SJSA1 (cell line): ENCODE results near the gene USF3. TPM values are rescaled to one million over a fixed set of nuclear protein-coding genes. Genes with fewer than 3 reads are reported as not detected.

ENCODE experiments used
- DNase-seq, 2 experiments: peaks; one replicate each; pipeline ENCODE4 v3.0.0-alpha.2; 2015 to 2020; ENCODE audit warnings: low spot score in 2 of 2, low read depth in 1 of 2
- H3K27ac ChIP-seq: fragments of 250-450 bp; sonication (Bioruptor Pico); 2 replicates; pipeline ENCODE4 v1.5.1; 2020; ENCODE audit warnings: mild to moderate bottlenecking, moderate library complexity
- H3K27me3 ChIP-seq: fragments of 250-450 bp; sonication (Bioruptor Pico); replicated peaks from 2 replicates; pipeline ENCODE4 v1.5.1; 2020; ENCODE audit warnings: mild to moderate bottlenecking, moderate library complexity
- H3K36me3 ChIP-seq: fragments of 250-450 bp; sonication (Bioruptor Pico); 2 replicates; pipeline ENCODE4 v1.5.1; 2020; ENCODE audit warnings: mild to moderate bottlenecking
- H3K4me1 ChIP-seq: fragments of 250-450 bp; sonication (Bioruptor Pico); replicated peaks from 2 replicates; pipeline ENCODE4 v1.6.1; 2021; ENCODE audit warnings: mild to moderate bottlenecking
- H3K4me3 ChIP-seq: fragments of 250-450 bp; sonication (Bioruptor Pico); 2 replicates; pipeline ENCODE4 v1.5.1; 2020; ENCODE audit warnings: mild to moderate bottlenecking
- H3K9me3 ChIP-seq: fragments of 250-450 bp; sonication (Bioruptor Pico); replicated peaks from 2 replicates; pipeline ENCODE4 v1.5.1; 2020; ENCODE audit warnings: mild to moderate bottlenecking
- total RNA-seq: library from RNA; depleted of rRNA; stranded (reverse); fragments of >200 nt; shearing (Covaris generic); gene quantifications from 2 replicates; pipeline ENCODE4 v1.2.3, GENCODE V29; 2014; rRNA removed

Gene USF3
- 7.2 and 8.1 TPM in 2 replicates for total RNA-seq

GRCh38 chr3:113695786-113696645 lies at the start of gene USF3:
Gene USF3 (minus strand): TSS chr3:113696642. CDS start chr3:113674878, 21,764 bp downstream.
- H3K36me3 ChIP-seq = no peaks in the 10 kb centered on the region
- H3K4me1 ChIP-seq = peaks cover 8% of the 10 kb centered on the region; the same call in 1 of the 2 replicates
- peak within 1 kb of the TSS; percentile 77 for H3K27ac ChIP-seq
- H3K4me3 ChIP-seq = peak within 1 kb of the TSS; percentile 81
- no peaks in the 10 kb centered on the region for H3K27me3 ChIP-seq
- peak; percentile 58 to 64 for DNase-seq
- no peaks in the 10 kb centered on the region for H3K9me3 ChIP-seq

- peak; percentile 88 to 93 for DNase-seq
- peaks cover 23% of the 10 kb centered on the region for H3K4me1 ChIP-seq
Measured at GRCh38 chr3:113745756-113746547, 49.5 kb upstream of the USF3 start, which contains the start of gene NAA50. Gene NAA50 (minus strand): TSS chr3:113746249. CDS start chr3:113745949, 300 bp downstream.

GRCh38 chr3:113744941-113745755 lies 48.7 kb upstream of the USF3 start:
- no peaks in the 10 kb centered on the region for H3K9me3 ChIP-seq
- H3K4me3 ChIP-seq = peak overlapping the region; percentile 80
- H3K36me3 ChIP-seq = peaks cover 30% of the 10 kb centered on the region
- peaks cover 23% of the 10 kb centered on the region for H3K4me1 ChIP-seq
- H3K27ac ChIP-seq = peak overlapping the region; percentile 99
- DNase-seq = peak; percentile 62 to 77
- no peaks in the 10 kb centered on the region for H3K27me3 ChIP-seq

More at GRCh38 chr3:113745756-113746547, 49.5 kb upstream of the USF3 start, which contains the start of gene NAA50:
- peak within 1 kb of the TSS; percentile 80 for H3K4me3 ChIP-seq
- peak within 1 kb of the TSS; percentile 99 for H3K27ac ChIP-seq
- H3K27me3 ChIP-seq = no peaks in the 10 kb centered on the region
- no peaks in the 10 kb centered on the region for H3K9me3 ChIP-seq
- peaks cover 28% of the 10 kb centered on the region for H3K36me3 ChIP-seq

- Histone ChIP-seq H3K27ac (no peak overlapping the region), H3K27me3 (no peaks in the 10 kb centered on the region), H3K9me3 (no peaks in the 10 kb centered on the region), H3K4me1 (peaks cover 20% of the 10 kb centered on the region), H3K36me3 (peaks cover 30% of the 10 kb centered on the region), H3K4me3 (no peak overlapping the region)
- no peak for DNase-seq
Measured at GRCh38 chr3:113743006-113743630, 46.7 kb upstream of the USF3 start.

- Histone ChIP-seq H3K9me3 (no peaks in the 10 kb centered on the region), H3K27ac (no peak overlapping the region), H3K36me3 (peaks cover 30% of the 10 kb centered on the region), H3K27me3 (no peaks in the 10 kb centered on the region), H3K4me3 (no peak overlapping the region), H3K4me1 (peaks cover 15% of the 10 kb centered on the region)
- DNase-seq = no peak
Measured at GRCh38 chr3:113741620-113742019, 45.2 kb upstream of the USF3 start.

- Histone ChIP-seq H3K36me3 (peaks cover 30% of the 10 kb centered on the region), H3K4me1 (peaks cover 12% of the 10 kb centered on the region; the same call in 1 of the 2 replicates), H3K4me3 (no peak overlapping the region), H3K27me3 (no peaks in the 10 kb centered on the region), H3K9me3 (no peaks in the 10 kb centered on the region), H3K27ac (no peak overlapping the region)
- no peak for DNase-seq
Measured at GRCh38 chr3:113741086-113741485, 44.6 kb upstream of the USF3 start.

- no peak overlapping the region for H3K4me3 ChIP-seq
- H3K4me1 ChIP-seq = peaks cover 4% of the 10 kb centered on the region; the same call in 1 of the 2 replicates
- peak in 1 of 2 experiments; percentile 49 for DNase-seq
- no peaks in the 10 kb centered on the region for H3K9me3 ChIP-seq
- peaks cover 17% of the 10 kb centered on the region for H3K36me3 ChIP-seq
- H3K27me3 ChIP-seq = no peaks in the 10 kb centered on the region
- H3K27ac ChIP-seq = no peak overlapping the region
Measured at GRCh38 chr3:113736548-113737089, 40.2 kb upstream of the USF3 start.

- Histone ChIP-seq H3K27me3 (no peaks in the 10 kb centered on the region), H3K27ac (no peak overlapping the region), H3K4me1 (peaks cover 1% of the 10 kb centered on the region; the same call in 1 of the 2 replicates), H3K36me3 (peaks cover 19% of the 10 kb centered on the region), H3K4me3 (no peak overlapping the region), H3K9me3 (no peaks in the 10 kb centered on the region)
- DNase-seq = no peak
Measured at GRCh38 chr3:113731694-113732093, 35.3 kb upstream of the USF3 start.

GRCh38 chr3:113730550-113730949 lies 34.1 kb upstream of the USF3 start:
- no peak overlapping the region for H3K4me3 ChIP-seq
- no peak for DNase-seq
- H3K36me3 ChIP-seq = peaks cover 17% of the 10 kb centered on the region
- no peaks in the 10 kb centered on the region for H3K9me3 ChIP-seq
- H3K27ac ChIP-seq = no peak overlapping the region
- no peaks in the 10 kb centered on the region for H3K4me1 ChIP-seq
- no peaks in the 10 kb centered on the region for H3K27me3 ChIP-seq

GRCh38 chr3:113728661-113729060 lies 32.2 kb upstream of the USF3 start:
- no peaks in the 10 kb centered on the region for H3K4me1 ChIP-seq
- no peak overlapping the region for H3K4me3 ChIP-seq
- DNase-seq = no peak
- no peaks in the 10 kb centered on the region for H3K9me3 ChIP-seq
- no peaks in the 10 kb centered on the region for H3K27me3 ChIP-seq
- peaks cover 15% of the 10 kb centered on the region for H3K36me3 ChIP-seq
- H3K27ac ChIP-seq = no peak overlapping the region

- H3K36me3 ChIP-seq = peaks cover 42% of the 10 kb centered on the region
- H3K4me1 ChIP-seq = no peaks in the 10 kb centered on the region
- no peak overlapping the region for H3K27ac ChIP-seq
- H3K27me3 ChIP-seq = no peaks in the 10 kb centered on the region
- H3K4me3 ChIP-seq = no peak overlapping the region
- DNase-seq = no peak
- H3K9me3 ChIP-seq = no peaks in the 10 kb centered on the region
Measured at GRCh38 chr3:113721636-113722035, 25.2 kb upstream of the USF3 start.

- no peak for DNase-seq
- no peaks in the 10 kb centered on the region for H3K9me3 ChIP-seq
Measured at GRCh38 chr3:113719758-113720157, 23.3 kb upstream of the USF3 start.

More at GRCh38 chr3:113719758-113720157, 23.3 kb upstream of the USF3 start:
- Histone ChIP-seq H3K36me3 (peaks cover 42% of the 10 kb centered on the region), H3K4me1 (no peaks in the 10 kb centered on the region), H3K27me3 (no peaks in the 10 kb centered on the region), H3K27ac (no peak overlapping the region), H3K4me3 (no peak overlapping the region)
